ENCODE data around the gene PAFAH1B1.
"Not testable (repeated sequence)": the region's sequence is repeated elsewhere in the genome, so short reads cannot be mapped to it uniquely, and the experiment has no call there.

The PAFAH1B1 gene

DNA sequence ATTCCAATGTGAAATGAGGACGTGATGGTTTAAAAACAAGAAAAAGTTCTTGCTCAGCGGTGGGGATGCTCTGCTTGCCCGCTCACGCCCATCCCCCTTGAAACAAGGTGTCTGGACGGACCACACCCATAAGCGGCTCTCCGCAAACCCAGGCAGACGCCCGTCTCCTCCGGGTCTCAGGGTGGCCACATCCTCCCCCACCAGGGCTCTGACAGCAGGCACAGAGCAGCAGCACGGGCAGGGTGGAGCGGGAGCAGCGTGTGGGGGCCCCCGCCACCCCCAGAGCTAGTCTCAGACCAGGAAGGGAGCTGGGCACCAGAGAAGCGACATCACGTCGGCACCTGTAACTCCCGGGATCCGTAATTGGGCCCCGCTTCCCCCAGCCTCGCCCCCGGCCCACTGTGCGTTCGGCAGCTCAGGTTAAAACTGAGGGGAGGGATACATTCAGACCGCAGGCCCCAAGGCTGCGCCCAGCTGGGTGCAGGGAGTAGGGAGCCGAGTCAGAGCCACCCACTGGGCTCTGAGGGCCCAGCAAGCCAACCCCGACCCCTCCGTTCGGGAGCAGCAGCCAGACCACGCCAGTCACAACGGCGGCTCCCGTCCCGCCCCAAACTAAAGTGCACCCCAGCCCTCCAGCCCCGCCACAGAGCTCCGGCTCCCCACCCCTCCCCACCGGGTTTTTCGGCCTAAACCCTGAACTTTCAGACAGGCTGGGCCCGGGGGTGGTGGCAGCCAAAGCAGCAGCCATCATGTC is 96.1 kb downstream of the PAFAH1B1 start:
- DNase-seq (ENCODE audit: low read depth in 2 of 2), result no peak

DNA sequence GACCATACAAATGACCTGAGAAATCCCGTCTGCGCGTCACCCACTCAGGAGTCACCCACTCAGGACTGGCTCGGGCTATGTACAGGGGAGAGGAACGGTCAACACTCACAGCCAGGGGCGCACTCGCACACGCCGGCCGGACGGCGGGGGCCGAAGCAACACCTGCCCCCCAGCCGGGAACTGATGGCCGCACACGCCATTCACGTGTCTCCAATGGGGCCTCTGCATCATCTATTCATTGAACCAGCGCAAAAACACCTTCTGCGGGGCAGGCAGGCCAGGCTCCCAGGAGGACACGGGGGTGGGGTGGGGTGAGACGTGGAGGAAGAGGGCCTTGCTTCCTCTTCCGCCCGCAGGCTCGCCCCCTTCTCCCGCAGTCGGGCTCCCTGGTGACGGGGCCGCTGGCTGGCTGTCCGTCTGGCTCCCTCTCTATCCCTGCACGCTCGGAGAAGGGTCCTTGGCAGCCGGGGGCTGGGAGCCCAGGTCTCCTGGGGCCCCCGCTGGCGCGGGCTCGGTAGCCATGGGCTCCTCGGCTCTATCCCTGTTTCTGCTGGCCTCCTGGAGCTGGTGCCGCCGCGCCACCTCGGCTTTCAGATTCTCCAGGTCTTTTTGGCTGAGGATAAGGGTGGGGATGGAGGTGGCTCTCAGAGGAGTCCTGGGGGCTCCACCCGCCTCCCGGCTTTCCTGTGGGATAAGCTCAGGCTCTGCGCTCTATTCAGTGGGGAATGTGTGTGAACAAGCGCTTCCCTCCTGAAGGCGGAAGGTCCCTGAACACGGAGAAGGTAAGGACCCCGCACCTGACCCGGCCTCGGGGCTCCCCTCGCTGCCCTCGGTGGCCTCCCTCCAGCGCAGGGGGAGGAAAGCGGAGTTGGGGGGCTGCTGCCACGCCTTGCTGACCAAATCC is 97.0 kb downstream of the PAFAH1B1 start:
- DNase-seq (ENCODE audit: low read depth in 2 of 2), result no peak

DNA sequence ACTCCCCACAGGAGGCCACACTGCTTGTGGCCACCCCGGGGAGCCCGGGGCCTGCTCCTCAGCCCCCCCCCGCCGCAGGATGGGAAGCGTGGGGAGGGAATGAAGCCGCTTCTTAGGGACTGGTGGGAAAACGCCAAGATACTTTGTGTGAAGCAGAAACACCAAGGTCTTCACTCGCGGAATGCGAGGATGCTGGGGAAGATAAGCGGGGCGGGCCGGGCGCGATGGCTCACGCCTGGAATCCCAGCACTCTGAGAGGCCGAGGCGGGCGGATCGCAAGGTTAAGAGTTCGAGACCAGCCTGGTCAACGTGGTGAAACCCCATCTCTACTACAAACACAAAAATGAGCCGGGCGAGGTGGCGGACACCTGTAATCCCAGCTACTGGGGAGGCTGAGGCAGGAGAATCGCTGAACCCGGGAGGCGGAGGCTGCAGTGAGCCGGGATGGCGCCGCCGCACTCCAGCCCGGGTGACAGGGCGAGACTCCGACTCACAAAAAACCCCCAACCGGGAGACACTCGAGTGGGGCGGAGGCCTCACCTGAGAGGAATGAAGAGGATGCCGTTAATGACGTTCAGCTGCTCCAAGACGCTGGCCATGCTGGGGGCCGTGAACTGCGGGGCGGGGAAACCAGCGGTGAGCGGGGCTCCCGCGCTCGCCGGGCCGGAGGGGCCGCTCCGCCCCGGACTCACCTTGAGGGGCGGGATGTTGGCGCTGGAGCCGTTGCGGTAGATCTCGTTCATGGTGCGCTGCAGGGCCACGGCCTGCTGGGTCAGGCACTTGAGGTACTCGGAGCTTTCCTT is 97.8 kb downstream of the PAFAH1B1 start:
- no peak for DNase-seq (ENCODE audit: low read depth in 2 of 2)

GRCh38 chr17:2691965-2692780 is 98.7 kb downstream of the PAFAH1B1 start:
- no peak for DNase-seq (ENCODE audit: low read depth in 2 of 2)

GRCh38 chr17:2692781-2693135 is 99.3 kb downstream of the PAFAH1B1 start:
- no peak for DNase-seq (ENCODE audit: low read depth in 2 of 2)

DNA sequence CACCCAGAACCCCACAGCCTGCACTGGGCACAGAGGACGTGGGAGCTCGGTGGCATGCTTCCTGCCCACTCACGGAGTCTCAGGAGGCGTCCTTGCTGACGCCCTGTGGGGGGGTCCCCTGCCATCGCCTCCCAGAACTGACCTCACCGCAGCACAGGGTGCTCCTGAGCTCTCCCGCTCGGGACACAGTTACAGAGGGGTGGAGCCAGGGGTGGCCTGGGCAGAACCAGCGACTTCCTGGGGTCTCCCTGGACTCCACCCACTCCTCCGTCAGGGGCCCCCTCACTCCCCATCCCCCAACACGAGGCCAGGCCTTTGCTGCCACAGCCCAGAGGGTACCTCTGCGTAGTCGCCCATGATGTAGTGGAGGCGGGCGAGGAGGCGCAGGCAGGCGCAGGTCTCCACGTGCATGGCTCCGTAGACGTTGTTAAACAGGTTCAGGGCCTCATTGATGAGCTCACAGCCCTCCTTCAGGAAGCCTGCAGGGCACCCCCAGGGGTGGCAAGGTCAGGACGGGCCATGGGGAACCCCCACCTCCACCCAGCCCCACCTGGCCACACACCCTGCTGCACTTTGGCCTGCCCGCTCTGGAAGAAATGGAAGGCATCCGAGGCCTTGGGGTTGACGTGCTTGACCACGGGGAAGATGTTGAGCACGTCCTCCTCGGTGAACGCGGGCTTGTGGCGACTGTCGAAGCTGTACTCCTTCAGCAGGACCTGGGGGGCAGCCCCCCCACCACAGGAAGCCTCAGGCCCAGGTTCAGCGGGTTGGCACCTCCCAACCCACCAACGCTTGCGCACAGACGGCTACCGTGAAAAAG is 100.3 kb downstream of the PAFAH1B1 start:
- no peak for DNase-seq (ENCODE audit: low read depth in 2 of 2)

DNA sequence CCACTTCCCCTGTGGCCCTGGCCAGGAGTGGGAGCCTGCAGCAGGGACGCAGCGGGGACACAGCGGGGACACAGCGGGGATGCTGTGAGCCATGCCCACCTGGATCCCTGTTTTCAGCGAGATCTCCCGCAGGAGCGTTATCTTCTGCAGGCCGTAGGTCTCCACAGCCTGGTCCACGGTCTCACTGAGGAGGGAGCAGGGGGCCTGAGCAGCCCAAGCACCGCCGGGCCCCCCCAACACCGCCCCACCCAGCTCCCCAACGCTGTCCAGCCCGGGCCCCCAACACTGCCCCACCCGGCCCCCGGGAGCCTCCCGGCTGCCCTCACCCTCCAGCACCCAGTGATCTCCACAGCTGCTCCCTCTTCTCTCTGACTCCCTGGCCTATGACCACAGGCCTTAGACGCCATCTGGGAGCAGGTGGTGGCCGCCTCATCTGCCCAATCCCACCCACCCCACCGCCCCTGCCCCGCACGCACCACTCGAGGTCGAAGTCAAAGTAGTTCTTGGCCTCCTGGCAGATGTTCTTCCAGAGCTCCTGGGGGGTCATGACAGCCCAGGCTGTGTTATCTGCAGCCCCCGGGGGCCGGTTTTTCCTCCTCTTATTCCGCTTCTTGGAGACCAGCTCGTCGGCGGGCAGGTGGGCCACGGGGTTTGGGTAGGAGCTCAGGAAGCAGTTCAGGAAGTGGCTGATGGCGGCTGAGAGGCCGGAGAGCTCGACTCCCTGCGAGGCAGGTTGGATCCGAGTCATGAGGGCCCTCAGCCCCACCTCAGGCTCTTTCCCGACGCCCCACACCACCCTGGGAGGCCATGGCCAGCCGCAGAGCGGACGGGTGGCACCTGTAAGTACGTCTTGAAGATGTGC is 101.2 kb downstream of the PAFAH1B1 start:
- DNase-seq (ENCODE audit: low read depth in 2 of 2), result no peak

DNA sequence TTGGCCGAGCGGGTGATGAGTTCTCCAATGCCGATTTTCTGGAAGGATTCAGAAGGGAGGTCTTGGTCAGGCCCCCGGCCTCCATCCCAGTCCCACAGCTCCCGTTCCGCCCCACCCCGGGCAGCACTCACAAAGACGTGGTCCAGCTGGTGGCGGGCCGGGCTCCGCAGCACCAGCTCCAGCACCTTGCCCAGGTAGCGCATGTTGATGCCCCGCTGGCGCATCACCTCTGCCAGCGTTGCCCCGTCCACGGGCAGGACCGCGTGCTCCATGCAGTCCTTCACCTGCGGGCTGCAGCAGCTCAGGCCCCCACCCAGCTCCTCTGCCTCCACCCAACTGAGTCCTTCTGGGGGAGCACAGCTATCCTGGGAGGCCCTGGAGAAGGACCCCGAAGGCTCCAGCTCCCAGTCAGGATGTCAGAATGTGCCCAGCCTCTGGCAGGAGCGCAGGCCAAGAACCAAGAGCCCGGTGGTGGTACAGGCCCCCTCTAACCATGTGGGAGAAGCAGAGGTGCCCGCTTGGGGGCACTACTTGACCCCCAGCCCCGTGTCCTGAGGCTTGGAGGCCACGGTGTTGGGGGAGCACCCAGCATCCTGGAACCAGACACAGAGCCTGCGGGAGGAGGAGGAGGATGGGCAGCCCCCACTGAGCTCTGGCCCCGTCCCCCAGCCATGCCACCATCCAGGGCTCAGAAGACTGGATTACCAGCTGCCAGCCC is 101.9 kb downstream of the PAFAH1B1 start:
- DNase-seq (ENCODE audit: low read depth in 2 of 2), result no peak

GRCh38 chr17:2695961-2696760 is 102.7 kb downstream of the PAFAH1B1 start:
- no peak for DNase-seq (ENCODE audit: low read depth in 2 of 2)

- DNase-seq (ENCODE audit: low read depth in 2 of 2), result no peak
Measured at GRCh38 chr17:2697611-2698162, 104.2 kb downstream of the PAFAH1B1 start.

DNA sequence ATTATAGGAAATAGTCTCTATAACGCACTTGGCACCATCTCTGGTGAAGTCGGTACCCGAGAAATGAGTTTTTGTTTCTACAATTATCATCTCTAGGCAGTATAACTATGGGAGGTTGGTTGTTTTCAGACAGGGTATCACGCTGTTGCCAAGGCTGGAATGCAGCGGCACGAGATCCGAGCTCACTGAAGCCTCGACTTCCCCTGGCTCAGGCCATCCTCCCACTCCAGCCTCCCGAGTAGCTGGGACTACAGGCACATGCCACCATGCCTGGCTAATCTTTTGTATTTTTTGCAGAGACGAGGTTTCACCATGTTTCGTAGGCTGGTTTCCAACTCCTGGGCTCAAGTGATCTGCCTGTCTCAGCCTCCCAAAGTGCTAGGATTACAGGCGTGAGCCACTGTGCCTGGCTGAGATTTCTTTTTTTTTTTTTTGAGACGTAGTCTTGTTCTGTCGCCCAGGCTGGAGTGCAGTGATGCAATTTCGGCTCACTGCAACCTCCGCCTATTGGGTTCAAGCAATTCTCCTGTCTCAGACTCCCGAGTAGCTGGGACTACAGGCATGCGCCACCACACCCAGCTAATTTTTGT is 105.9 kb downstream of the PAFAH1B1 start:
- not testable (repeated sequence) for DNase-seq (ENCODE audit: low read depth in 2 of 2)

- DNase-seq (ENCODE audit: low read depth in 2 of 2), result no peak
Measured at GRCh38 chr17:2700030-2700490, 106.6 kb downstream of the PAFAH1B1 start.

GRCh38 chr17:2700491-2701141 is 107.2 kb downstream of the PAFAH1B1 start:
- no peak for DNase-seq (ENCODE audit: low read depth in 2 of 2)

- no peak for DNase-seq (ENCODE audit: low read depth in 2 of 2)
Measured at GRCh38 chr17:2701161-2701995, 107.9 kb downstream of the PAFAH1B1 start.

- no peak for DNase-seq (ENCODE audit: low read depth in 2 of 2)
Measured at GRCh38 chr17:2701996-2702741, 108.7 kb downstream of the PAFAH1B1 start.
